Fibroblast of skin of left biceps (primary cell): Measurements from ENCODE around the gene SPTAN1.

Source experiments
- DNase-seq, 2 experiments: peaks; one replicate each; pipeline ENCODE4 v3.0.0-alpha.2; 2013; ENCODE audit warnings: low read depth in 2 of 2

Gene SPTAN1

DNA sequence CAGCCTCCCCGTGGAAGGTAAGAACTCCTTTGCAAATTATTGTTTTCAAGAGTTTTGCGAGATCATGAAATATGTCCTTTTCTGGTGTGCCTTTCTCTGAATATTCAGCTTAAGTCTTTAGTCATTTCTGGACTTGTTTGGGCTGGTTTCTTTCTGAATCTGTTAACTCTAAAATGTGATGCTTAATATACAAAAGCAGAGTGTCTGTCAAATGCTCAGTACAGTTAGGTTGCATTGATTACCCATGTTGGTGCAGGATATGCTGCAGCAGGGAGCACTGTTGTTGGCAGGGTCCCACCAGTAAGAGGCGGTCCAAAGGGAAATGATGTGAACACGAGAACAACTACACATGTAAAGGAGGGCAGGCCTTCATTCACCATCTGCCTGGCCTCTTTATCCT lies 47.7 kb downstream of the SPTAN1 start:
- no peak for DNase-seq

DNA sequence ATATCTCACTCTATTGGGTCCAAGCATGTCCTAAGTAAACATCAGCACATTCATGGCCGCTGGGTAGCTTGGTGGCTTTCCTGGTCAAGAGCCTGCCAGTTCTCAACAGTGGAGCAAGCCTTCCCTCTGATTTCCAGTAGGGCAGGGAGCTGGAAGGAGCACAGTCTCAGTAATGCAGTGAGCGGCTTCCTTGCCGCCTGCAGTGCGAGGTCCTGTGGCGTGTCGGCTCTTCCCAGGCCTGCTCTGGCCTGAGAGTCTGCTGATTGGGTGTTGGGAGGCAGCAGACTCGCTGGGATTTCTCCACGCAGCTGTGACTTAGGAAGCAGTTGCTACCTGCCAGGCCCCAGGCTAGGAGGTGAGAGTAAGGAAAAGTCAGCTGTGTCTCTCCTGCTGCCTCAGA lies 51.3 kb downstream of the SPTAN1 start:
- no peak for DNase-seq

DNA sequence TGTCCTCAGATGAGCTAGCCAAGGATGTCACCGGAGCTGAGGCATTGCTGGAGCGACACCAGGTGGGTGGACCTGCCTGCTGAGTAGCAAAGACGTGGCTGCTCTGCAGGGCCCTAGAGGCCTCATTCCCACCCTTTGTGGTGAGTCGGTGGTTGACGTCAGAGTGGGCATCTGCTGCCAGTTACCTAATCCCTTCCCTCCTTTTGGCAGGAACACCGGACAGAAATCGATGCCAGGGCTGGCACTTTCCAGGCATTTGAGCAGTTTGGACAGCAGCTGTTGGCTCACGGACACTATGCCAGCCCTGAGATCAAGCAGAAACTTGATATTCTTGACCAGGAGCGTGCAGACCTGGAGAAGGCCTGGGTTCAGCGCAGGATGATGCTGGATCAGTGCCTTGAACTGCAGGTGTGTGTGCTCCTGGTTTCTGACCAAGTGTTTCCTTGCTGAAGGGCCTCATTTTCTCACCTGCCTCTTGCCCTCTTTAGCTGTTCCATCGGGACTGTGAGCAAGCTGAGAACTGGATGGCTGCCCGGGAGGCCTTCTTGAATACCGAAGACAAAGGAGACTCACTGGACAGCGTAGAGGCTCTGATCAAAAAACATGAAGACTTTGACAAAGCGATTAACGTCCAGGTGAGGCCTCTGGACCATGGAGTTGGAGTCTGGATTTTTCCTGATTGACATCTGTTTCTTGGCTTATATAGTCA lies 55.4 kb downstream of the SPTAN1 start:
- DNase-seq = no peak

DNA sequence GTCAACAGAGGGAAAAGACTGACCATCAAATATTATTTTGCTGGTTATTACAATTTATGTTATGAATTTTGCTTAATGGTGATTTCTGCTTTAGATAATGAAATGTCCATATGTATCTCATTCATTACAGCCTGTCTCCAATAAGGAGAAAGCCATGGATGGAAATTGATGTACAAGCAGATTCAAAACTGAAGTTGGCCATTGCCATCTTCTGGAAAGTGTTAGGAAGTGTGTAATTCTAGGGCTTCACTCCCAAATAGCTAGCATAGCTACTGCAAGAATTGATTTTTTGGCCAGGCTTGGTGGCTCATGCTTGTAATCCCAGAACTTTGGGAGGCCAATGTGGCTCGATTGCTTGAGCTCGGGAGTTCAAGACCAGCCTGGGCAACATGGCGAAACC lies 58.5 kb downstream of the SPTAN1 start:
- no peak for DNase-seq

DNA sequence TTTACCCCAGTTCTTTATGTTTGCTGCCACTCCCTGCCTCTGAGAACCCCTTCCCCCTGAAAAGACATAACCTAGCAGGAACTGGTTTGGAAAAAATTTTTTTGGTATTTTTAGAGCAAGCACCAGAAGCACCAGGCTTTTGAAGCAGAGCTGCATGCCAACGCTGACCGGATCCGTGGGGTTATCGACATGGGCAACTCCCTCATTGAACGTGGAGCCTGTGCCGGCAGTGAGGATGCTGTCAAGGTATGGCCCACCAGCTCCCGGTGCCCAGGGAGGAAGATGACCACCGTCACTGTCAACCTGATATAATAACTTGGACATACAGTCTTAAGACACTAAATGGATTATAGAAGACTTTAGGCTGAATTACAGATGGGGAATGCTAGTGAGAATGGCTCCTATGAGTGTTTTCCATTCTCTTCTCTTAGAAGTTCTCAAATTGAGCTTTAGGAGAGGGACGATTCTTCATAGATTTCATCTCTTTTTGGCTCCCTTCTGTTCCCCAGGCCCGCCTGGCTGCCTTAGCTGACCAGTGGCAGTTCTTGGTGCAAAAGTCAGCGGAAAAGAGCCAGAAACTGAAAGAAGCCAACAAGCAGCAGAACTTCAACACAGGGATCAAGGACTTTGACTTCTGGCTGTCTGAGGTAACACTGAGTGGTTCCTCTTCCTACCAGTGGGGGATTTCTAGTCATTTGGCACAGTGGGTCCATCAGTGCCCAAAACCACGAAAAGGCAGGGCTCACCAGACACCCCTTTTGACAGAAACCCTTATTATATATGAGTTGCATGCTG lies 59.4 kb downstream of the SPTAN1 start:
- no peak for DNase-seq

DNA sequence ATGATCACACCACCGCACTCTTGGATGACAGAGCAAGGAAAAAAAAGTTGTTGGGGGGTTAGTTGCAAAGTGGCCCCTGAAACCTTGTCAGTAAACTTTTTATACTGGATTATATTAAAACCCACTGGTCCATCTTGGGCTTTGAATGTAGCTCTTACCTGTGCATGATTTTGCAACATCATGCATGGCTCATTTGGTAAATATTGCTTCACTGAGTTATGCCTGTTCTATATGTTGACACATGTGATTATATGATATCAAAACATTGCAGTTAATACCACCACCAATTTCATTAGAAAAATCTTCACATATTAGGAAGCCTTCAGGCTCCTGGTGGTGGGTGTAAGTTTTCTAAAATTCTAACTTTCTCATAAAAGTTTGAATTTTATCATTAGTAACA lies 62.3 kb downstream of the SPTAN1 start:
- no peak for DNase-seq

DNA sequence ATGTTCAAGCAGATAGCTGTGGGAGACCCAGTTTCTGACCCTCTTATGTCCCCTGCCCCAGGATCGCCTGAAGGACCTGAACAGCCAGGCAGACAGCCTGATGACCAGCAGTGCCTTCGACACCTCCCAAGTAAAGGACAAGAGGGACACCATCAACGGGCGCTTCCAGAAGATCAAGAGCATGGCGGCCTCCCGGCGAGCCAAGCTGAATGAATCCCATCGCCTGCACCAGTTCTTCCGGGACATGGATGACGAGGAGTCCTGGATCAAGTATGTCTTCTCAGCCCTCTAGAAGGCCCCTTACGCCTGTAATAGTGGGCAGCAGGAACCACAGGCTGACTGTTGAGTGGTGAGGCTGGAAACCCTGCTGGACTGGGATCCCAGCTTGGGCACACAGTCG lies 63.2 kb downstream of the SPTAN1 start:
- DNase-seq = no peak

DNA sequence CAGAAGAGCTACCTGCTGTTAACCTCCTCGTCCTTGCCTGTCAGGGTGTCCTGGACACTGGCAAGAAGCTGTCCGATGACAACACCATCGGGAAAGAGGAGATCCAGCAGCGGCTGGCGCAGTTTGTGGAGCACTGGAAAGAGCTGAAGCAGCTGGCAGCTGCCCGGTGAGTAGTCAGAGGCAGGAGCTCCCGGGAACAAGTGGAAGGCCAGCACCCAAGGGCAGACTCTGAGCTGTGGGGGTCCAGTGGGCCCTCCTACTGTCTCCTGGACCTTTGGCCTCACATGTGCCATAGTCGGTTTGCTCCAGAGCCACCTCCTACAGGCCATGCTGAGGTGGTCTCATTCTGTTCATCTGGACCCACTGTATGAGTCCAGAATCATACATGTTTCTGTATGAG lies 65.6 kb downstream of the SPTAN1 start:
- no peak for DNase-seq

DNA sequence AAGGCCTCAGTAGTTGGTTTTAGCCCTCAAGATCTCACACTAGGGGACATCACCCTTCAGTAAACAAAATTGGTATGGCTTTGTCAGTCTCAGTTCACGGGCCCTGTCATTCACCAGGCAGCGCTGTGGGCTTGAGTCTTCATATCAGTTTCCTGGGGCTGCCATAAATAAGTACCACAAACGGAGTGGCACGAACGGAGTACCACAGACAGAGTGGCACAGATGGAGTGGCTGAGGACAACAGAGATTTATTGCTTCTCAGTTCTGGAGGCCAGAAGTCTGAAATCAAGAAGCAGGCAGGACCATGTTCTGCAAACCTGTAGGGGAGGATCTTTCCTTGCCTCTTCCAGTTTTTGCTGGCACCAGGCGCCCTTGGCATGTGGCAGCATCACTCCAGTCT lies 66.7 kb downstream of the SPTAN1 start:
- DNase-seq = no peak

DNA sequence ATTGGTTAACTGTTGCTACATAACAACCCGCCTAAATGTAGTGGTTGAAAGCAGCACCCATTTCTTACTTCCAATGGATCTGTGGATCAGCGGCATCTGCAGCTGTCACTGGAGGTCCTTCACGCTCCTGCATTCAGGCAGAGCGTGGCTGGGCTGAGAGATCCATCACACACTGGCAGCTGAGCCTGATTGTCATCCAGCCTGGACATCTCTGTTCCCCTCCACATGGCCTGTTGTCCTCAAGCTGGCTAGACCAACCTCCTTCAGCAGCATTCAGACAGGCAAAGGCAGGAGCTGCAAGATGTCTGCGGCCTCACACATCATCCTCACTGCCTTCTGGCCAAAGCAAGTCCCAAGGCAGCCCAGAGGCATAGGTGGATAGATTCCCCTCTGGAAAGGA lies 67.4 kb downstream of the SPTAN1 start:
- DNase-seq = no peak

DNA sequence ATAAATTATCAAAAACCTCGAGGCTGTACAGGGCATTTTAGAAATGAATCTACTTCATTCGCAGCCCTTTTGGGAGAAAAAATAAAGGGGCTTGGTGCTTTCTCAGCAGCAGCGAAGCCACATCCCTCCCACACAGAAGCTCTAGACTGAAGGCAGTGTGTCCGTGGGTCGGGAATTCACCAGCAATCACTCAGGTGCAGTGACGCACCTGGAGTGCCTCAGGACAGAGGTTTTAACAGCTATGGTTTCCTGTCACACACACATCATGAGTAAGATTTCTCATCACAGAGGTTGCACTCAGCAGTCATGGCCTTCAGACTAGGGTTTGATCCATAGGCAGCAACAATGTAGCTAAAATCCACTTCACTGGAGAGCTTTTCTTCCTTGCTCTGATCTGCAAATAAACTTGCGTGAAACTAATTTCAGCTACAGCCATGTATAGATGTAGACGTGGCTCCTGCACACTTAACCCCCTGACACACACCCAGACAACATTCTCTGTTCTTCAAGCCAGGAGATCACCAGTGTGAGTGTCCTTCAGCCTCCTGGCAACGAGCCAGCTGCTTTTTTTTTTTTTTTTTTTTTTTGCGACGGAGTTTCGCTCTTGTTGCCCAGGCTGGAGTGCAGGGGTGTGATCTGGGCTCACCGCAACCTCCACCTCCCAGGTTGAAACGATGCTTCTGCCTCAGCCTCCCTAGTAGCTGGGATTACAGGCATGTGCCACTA lies 69.5 kb downstream of the SPTAN1 start:
- no peak for DNase-seq

DNA sequence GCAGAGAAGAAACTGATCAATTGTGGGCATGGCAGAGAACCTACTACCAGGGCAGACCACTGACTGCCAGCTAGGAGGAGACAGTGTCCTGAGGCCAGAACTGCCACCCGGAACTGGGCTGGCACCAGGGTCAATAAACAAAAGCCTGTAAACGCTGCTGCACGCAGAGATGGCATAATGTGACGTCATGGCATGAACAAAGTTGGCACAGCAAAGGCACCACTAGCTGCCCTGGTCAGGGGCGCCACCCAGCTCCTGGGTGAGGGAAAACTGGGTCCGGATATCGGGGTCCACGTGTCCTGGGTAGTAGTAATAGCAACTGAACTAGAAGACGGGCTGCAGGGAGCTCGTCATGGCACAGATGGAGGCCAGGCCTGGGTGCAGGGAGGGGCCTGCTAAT lies 72.2 kb downstream of the SPTAN1 start:
- DNase-seq = no peak

DNA sequence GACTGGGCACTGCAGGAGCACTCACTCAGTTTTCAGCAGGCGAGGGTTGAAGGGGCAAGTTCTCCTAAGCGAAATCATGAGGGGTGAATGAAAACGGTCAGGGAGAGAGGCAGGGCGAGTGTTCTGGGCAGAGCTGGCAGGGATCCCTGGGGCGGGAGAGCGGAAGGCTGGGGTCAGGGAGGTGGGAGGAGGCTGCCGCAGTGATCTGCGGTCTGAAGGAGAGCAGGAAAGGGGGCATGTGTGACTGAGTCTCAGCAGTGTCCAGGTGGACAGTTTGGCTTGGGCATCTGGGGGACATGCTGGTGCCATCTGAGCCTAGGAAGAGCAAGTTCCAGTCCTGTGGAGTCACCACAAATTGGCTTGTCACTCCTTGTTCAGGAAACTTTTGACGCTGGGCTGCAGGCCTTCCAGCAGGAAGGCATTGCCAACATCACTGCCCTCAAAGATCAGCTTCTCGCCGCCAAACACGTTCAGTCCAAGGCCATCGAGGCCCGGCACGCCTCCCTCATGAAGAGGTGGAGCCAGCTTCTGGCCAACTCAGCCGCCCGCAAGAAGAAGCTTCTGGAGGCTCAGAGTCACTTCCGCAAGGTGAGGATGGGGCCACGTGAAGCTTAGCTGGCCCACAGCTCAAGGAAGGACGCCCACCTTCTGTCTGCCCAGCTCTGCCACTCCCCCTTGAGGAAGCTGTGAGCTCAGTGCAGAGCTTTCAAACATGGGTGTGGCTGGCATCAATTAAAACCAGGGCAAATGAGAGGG lies 73.2 kb downstream of the SPTAN1 start:
- no peak for DNase-seq

DNA sequence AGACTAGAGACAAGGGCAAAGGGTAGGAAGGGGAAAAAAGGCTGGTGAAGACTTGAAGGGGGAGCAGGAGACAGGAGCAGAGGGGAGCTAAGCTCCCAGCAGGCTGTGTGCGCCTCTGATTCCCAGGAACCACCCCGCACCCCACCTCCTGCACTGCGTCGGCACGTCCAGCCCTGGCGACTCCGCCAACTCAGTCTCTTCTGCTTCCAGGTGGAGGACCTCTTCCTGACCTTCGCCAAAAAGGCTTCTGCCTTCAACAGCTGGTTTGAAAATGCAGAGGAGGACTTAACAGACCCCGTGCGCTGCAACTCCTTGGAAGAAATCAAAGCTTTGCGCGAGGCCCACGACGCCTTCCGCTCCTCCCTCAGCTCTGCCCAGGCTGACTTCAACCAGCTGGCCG lies 73.8 kb downstream of the SPTAN1 start:
- no peak for DNase-seq

DNA sequence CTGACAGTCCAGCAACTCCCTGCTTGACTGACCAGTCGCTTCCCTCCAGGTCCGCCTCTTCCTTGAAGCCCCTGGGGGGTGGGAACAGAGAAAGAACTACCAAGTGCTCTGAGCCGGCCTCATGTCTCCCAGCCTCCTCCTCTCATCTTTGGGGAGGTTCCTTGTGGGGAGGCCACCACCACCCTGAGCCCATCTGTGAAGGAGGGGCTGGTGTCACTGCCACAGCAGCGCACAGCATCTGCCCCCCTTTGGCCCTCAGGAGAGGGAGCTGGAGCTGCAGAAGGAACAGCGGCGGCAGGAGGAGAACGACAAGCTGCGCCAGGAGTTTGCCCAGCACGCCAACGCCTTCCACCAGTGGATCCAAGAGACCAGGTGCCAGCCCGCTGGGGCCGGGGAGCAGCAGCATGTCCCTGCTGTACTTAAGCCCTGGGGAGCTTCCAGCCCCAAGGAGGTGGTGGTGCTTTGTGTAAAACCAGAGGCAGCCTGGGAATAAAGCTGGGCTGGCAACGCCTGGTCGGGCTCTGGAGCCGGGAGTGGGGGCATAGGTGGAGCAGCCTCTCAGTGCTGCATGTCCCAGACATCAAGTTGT lies 74.8 kb downstream of the SPTAN1 start:
- no peak for DNase-seq

DNA sequence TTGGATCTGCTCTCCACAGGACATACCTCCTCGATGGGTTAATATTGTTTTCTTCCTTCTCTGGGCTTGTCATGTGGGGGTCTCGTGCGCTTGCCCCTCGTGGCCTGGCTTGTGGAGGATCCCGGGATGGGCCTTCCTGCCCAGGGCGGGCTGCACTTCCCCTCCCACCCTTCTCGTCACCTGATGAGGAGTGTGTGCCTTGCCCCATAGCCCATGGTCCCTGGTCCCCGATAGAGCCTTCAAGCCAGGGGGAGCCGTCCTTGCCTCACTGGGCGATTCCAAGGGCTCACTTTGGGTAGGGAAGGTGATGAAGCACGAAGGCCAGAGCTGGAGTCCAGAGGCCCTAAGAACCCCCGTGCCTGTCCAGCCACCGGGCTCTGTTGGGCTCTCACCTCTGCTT lies 75.5 kb downstream of the SPTAN1 start:
- DNase-seq = no peak

DNA sequence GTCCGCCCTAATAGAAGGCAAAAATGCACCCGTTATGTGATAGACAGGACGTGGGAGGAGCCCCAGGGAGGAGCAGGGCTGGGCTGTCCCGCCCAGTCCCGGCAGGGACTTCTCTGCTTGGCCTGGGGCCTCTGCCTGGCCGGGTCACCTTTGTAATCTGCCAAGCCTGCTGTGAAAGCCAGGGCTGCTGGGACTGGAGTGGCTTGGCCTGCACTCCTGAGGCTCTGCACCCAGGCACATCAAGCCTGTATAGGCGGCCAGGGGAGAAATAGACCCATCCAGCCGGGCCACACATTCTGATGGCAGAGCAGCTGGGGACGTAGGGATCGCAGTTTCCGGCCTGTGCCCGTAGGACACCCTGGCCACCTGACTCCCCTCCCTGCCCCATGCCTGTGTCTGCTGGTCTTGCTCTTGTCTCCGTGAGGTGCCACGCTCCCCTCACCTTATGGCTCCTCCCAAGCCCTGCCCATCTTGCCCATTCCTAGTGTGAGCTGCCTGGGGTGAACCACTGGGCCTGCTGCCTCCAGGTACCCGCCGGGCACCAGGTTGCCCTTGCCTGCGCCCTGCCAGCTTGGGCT lies 76.2 kb downstream of the SPTAN1 start:
- DNase-seq = no peak

DNA sequence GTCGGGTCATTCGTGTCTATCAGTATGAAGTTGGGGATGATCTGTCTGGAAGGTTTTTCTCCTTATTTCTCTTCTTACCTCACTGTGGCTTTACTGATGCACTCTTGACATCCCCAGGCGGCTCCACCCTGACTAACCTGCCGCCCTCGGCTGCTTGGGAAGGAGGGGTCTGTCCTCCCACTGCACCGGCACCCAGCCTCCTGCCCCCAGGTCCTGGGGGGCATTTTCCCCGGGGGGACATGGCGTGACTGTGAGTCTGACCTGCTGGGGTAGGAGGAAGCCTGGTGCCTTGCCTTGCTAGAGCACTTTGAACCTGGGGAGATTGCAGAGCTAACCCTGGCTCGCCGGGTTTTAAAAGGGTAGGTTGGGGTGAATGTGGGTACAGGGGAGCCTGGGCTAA lies 76.7 kb downstream of the SPTAN1 start:
- no peak for DNase-seq

DNA sequence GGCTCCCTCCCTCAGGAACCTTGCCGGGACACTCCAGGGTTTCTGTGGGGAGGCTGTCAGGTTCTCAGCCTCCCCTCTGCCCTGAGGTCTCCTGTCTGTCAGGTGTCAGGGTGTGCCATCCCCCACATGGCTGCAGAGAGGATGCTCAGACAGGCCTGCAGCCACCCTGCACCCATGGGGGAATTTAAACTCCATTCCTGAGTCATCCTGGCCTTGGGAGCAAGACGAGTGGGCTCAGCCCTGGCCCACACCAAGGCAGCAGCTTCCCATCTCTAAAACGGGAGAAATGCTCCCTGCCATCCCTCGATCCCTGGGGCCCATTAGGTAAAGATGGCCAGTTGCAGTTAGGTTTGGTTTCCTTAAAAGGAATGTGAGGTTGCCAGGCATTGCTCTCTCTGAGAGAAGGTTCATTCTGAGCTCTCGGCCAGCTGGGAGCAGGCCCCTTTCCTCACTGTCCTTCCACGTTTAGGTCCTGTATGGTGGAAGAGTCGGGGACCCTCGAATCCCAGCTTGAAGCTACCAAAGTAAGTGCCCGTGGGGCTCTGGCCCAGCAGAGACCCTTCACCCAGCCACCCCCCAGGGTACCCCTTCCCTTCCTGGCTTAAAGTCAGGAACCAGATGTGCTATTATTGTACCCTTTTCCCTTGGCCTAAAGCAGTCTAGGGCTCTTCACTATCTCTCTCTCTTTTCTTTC lies 77.6 kb downstream of the SPTAN1 start:
- no peak for DNase-seq

DNA sequence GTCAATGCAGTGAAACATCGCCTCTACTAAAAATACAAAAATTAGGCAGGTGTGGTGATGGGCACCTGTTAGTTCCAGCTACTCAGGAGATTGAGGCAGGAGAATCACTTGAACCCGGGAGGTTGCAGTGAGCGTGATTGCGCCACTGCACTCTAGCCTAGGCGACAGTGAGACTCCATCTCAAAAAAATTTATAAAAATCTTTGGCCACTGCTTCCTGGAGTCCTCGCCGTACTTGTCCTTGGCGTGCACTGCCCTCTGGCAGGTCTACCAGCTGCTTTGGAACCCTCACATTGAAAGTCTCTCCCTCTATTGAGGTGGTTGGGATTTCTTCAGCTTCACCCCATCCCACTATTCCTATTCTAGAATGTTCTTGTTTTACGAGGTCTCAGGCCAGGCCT lies 79.2 kb downstream of the SPTAN1 start:
- DNase-seq = no peak

DNA sequence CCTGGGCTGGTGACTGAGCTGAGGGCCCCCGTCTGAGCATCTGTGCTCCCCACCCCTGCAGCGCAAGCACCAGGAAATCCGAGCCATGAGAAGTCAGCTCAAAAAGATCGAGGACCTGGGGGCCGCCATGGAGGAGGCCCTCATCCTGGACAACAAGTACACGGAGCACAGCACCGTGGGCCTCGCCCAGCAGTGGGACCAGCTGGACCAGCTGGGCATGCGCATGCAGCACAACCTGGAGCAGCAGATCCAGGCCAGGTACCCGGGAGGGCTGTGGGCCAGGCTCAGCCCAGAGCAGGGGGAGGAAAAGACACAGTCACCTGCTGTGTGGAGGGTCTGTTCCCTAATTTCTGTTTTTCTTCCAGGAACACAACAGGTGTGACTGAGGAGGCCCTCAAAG lies 79.7 kb downstream of the SPTAN1 start:
- DNase-seq = no peak
